Measurements from ENCODE around the gene NCOR2.

GRCh38 chr12:124566161-124566996 lies 1.0 kb downstream of the NCOR2 start:
- TF ChIP-seq POLR2A (IDR thresholded peaks at IDR 0.05): peak; percentile 49
- no peak for TF ChIP-seq CTCF (IDR thresholded peaks at IDR 0.05)

Measured in right lobe of liver (tissue), 4 donors.